Measurements from ENCODE around the gene FLT3LG. TPM values are rescaled to one million over a fixed set of nuclear protein-coding genes. Genes with fewer than 3 reads are reported as not detected.
A peak's percentile ranks its signal among the peaks of the same experiment; 100 is the strongest.

FLT3LG gene
- total RNA-seq, 1 donor from 2014 or later, result 10.1 TPM

DNA sequence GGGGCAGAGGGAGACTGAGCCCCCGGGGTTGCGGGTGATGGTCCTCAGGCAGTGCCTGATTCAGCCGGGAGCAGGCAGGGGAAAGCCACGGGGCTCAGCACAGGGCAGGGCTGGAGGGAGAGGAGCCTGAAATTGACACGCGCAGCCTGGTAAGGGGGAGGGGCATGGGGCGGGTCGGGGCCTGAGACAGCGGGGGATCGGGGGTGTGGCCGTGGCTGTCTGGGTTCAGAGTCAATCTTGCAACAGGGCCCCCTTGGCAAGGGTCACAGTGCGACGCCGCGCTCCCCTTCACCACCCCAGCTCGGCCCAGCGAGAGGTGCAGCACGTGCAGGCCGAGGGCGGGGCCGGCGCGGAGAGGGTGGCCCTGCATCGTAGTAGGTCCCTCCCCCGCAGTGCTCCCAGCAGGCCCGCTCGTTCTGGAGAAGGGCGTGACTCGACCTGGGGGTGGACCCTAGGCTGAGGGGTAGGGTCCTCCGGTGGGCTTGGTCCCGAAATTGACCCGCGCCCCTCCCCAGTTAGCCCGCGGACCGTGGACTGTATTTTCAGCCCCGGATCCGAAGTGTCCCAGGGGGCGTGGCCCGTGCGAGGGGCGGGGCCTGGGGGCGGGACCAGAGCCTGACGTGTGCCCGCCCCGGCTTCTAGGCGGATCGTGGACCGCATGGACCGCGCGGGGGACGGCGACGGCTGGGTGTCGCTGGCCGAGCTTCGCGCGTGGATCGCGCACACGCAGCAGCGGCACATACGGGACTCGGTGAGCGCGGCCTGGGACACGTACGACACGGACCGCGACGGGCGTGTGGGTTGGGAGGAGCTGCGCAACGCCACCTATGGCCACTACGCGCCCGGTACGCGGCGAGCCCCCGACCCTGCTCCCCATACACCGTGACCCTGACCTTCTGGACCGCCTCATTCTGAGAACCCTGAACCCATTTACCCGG is 59.8 kb downstream of the FLT3LG start:
- Histone ChIP-seq H3K9me3 (no peaks in the 10 kb centered on the region), H3K4me3 (peak overlapping the region; percentile 46 to 67), H3K27ac (peak overlapping the region; percentile 9), H3K27me3 (no peaks in the 10 kb centered on the region), H3K4me1 (peaks cover 20% of the 10 kb centered on the region), H3K36me3 (peaks cover 0 to 15% of the 10 kb centered on the region in 2 donors)
- TF ChIP-seq POLR2A (IDR thresholded peaks at IDR 0.05) (no peak), POLR2AphosphoS5 (IDR thresholded peaks at IDR 0.05; ENCODE audit: insufficient read depth in 1 of 2, low read depth in 1 of 2) (peak in 1 of 2 donors; percentile 51)
- TF ChIP-seq, protein P1, sequence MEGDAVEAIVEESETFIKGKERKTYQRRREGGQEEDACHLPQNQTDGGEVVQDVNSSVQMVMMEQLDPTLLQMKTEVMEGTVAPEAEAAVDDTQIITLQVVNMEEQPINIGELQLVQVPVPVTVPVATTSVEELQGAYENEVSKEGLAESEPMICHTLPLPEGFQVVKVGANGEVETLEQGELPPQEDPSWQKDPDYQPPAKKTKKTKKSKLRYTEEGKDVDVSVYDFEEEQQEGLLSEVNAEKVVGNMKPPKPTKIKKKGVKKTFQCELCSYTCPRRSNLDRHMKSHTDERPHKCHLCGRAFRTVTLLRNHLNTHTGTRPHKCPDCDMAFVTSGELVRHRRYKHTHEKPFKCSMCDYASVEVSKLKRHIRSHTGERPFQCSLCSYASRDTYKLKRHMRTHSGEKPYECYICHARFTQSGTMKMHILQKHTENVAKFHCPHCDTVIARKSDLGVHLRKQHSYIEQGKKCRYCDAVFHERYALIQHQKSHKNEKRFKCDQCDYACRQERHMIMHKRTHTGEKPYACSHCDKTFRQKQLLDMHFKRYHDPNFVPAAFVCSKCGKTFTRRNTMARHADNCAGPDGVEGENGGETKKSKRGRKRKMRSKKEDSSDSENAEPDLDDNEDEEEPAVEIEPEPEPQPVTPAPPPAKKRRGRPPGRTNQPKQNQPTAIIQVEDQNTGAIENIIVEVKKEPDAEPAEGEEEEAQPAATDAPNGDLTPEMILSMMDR (IDR thresholded peaks at IDR 0.05), result no peak
- intact Hi-C loops (cut with DNase I), result no loop called here
- no peak for DNase-seq (ENCODE audit: extremely low spot score in 2 of 2)

DNA sequence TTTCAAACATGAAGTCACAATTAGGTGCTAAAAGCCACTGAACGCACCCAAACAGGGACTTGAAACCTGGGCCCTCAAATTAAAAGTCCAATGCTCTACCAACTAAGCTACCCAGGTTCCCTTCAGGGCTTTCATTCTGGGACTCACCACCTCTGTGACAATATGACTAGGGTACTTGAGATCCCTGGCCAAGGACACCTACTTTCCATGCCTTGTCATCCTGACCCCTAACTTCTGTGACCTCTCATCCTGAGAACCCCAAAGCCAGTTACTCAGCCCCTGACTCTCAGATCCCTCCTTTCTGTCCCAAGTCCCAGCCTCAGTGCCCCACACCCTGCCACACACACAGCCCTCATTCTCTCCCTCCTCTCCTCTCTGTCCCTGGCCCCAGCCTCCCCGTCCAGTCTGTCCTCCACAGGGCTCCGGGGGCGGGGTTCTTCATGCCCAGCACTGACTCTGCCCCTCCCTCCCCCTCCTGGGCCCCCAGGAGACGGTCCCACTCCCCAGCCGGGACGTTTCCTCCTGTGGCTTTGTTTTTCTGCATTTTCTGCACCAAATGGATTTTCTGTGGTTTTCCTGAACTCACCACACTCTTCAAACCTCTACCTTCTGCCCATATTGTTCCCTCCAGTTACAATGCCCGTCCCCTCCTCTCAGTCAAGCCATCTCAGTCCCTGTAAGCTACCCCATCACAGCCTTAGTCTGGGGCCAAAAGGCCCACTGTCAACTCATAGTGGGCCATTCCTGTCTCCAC is 60.8 kb downstream of the FLT3LG start:
- H3K36me3 ChIP-seq, result peaks cover 0 to 15% of the 10 kb centered on the region in 2 donors
- H3K9me3 ChIP-seq, result no peaks in the 10 kb centered on the region
- H3K4me1 ChIP-seq, result peaks cover 20% of the 10 kb centered on the region
- intact Hi-C loops (cut with DNase I), result no loop called here
- no peaks in the 10 kb centered on the region for H3K27me3 ChIP-seq
- TF ChIP-seq POLR2A (IDR thresholded peaks at IDR 0.05), result no peak
- TF ChIP-seq POLR2AphosphoS5 (IDR thresholded peaks at IDR 0.05; ENCODE audit: insufficient read depth in 1 of 2, low read depth in 1 of 2), result no peak
- TF ChIP-seq, protein P1 (IDR thresholded peaks at IDR 0.05), result no peak
- no peak overlapping the region for H3K27ac ChIP-seq
- DNase-seq (ENCODE audit: extremely low spot score in 2 of 2), result no peak
- peak overlapping the region in 1 of 2 donors; percentile 46 for H3K4me3 ChIP-seq

MicroRNAs encoded within 50 kb of the gene (microRNA counts, 767-probe panel; counts per million panel counts)
- 7,725 to 7,929 counts per million in 2 donors for microRNA hsa-miR-150-5p

Small RNA genes lying within 50 kb of the gene (microRNA-seq; reads per million reads assigned to microRNA genes)
- 788 reads per million, percentile 74 among the genes with 10 or more reads in this experiment for gene MIR150 (ENCODE audit: borderline number of aligned reads, borderline replicate concordance)

Small RNA genes lying within 50 kb of the gene (small RNA-seq; reads per million reads assigned to genes)
- not detected for gene COX6CP7
- 70.0 reads per million, percentile 97 among the genes with 10 or more reads in this experiment for gene MIR150
- not detected for gene SNORD32A
- gene SNORD33, result not detected
- not detected for gene SNORD34
- gene SNORD35A, result not detected
- not detected for gene SNORD35B

Other genes starting within 250 kb of the FLT3LG start
- 2.5 TPM for gene SLC6A16, start 149.0 kb upstream of the FLT3LG start, total RNA-seq
- 22.1 TPM for gene CD37, start 138.8 kb upstream of the FLT3LG start, total RNA-seq
- 20.4 TPM for gene TEAD2, start 111.8 kb upstream of the FLT3LG start, total RNA-seq
- gene DKKL1, start 110.3 kb upstream of the FLT3LG start, total RNA-seq, result not detected
- gene KASH5, start 86.0 kb upstream of the FLT3LG start, total RNA-seq, result not detected
- not detected for gene PTH2, start 50.8 kb upstream of the FLT3LG start, total RNA-seq
- not detected for gene GFY, start 48.8 kb upstream of the FLT3LG start, total RNA-seq
- 0.74 TPM for gene SLC17A7, start 32.7 kb upstream of the FLT3LG start, total RNA-seq
- gene PIH1D1, start 22.4 kb upstream of the FLT3LG start, total RNA-seq, result 96.3 TPM
- gene ALDH16A1, start 21.0 kb upstream of the FLT3LG start, total RNA-seq, result 29.5 TPM
- 3,900 TPM for gene RPL13A, start 13.4 kb downstream of the FLT3LG start, total RNA-seq
- gene RPS11, start 22.2 kb downstream of the FLT3LG start, total RNA-seq, result 4,897 TPM
- 166 TPM for gene FCGRT, start 38.4 kb downstream of the FLT3LG start, total RNA-seq
- gene RCN3, start 53.8 kb downstream of the FLT3LG start, total RNA-seq, result 22.6 TPM
- 72.2 TPM for gene NOSIP, start 106.3 kb downstream of the FLT3LG start, total RNA-seq
- 5.4 TPM for gene PRRG2, start 107.1 kb downstream of the FLT3LG start, total RNA-seq
- 15.5 TPM for gene PRR12, start 117.0 kb downstream of the FLT3LG start, total RNA-seq
- 112 TPM for gene RRAS, start 165.9 kb downstream of the FLT3LG start, total RNA-seq
- 20.4 TPM for gene SCAF1, start 168.0 kb downstream of the FLT3LG start, total RNA-seq
- 59.4 TPM for gene IRF3, start 191.6 kb downstream of the FLT3LG start, total RNA-seq
- 14.7 TPM for gene BCL2L12, start 191.7 kb downstream of the FLT3LG start, total RNA-seq
- 156 TPM for gene PRMT1, start 203.1 kb downstream of the FLT3LG start, total RNA-seq
- gene ADM5, start 215.4 kb downstream of the FLT3LG start, total RNA-seq, result 2.7 TPM
- gene CPT1C, start 216.9 kb downstream of the FLT3LG start, total RNA-seq, result 12.3 TPM

All from vagina (tissue), 2 donors.